Neuronal stem cell (in vitro differentiated cells): ENCODE measurements around the gene NAA15.

Experiments
- DNase-seq: peaks from one replicate; pipeline ENCODE4 v3.0.0-alpha.2; 2013; ENCODE audit warnings: low spot score
- H2AFZ ChIP-seq: one replicate; pipeline ENCODE4 v1.6.1; 2013; ENCODE audit warnings: mild to moderate bottlenecking, low read length, inconsistent platforms
- H2AK5ac ChIP-seq: 2 replicates; pipeline ENCODE4 v1.6.1; 2013; ENCODE audit warnings: low read depth, mild to moderate bottlenecking, inconsistent platforms, low read length, moderate library complexity, mixed read lengths
- H2BK120ac ChIP-seq: 2 replicates; pipeline ENCODE4 v1.6.1; 2013; ENCODE audit warnings: low read depth, mild to moderate bottlenecking, inconsistent platforms, low read length, moderate library complexity, mixed read lengths
- H2BK12ac ChIP-seq: one replicate; pipeline ENCODE4 v1.6.1; 2013; ENCODE audit warnings: low read length, inconsistent platforms
- H2BK15ac ChIP-seq: 2 replicates; pipeline ENCODE4 v1.6.1; 2013; ENCODE audit warnings: mild to moderate bottlenecking, low read length, inconsistent platforms, mixed read lengths
- H2BK5ac ChIP-seq: one replicate; pipeline ENCODE4 v1.6.1; 2013; ENCODE audit warnings: inconsistent platforms, mild to moderate bottlenecking, low read length, moderate library complexity
- H3K14ac ChIP-seq: one replicate; pipeline ENCODE4 v1.6.1; 2013; ENCODE audit warnings: low read length, inconsistent platforms
- H3K18ac ChIP-seq: 2 replicates; pipeline ENCODE4 v1.6.1; 2013; ENCODE audit warnings: low read length, inconsistent platforms
- H3K23ac ChIP-seq: 2 replicates; pipeline ENCODE4 v1.6.1; 2013; ENCODE audit warnings: low read depth, mild to moderate bottlenecking, mixed read lengths, low read length, inconsistent platforms; ENCODE audit not compliant: poor library complexity
- H3K27ac ChIP-seq: replicated peaks from 3 replicates; pipeline ENCODE4 v1.5.1; 2013; ENCODE audit warnings: low read length, inconsistent platforms
- H3K27me3 ChIP-seq, 3 experiments: 2 replicates each; pipeline ENCODE4 v1.6.1; 2013; ENCODE audit warnings: low read length in 3 of 3, mild to moderate bottlenecking in 2 of 3, inconsistent platforms in 1 of 3, low read depth in 1 of 3, mixed read lengths in 1 of 3, moderate library complexity in 1 of 3; ENCODE audit not compliant: control insufficient read depth in 3 of 3, insufficient read depth in 3 of 3
- H3K36me3 ChIP-seq, 2 donors: replicated peaks in 1 of 2; 2 replicates each; pipeline ENCODE4 v1.6.1; 2013; ENCODE audit warnings: low read length in 2 of 2; ENCODE audit not compliant: control insufficient read depth in 2 of 2, insufficient read depth in 2 of 2
- H3K4ac ChIP-seq: 2 replicates; pipeline ENCODE4 v1.6.1; 2013; ENCODE audit warnings: inconsistent platforms, mild to moderate bottlenecking, low read length, moderate library complexity
- H3K4me1 ChIP-seq, 2 donors: 1 replicate in 1 of 2; 2 replicates in 1 of 2; pipeline ENCODE4 v1.6.1; 2013; ENCODE audit warnings: low read length in 2 of 2, low read depth in 1 of 2; ENCODE audit not compliant: control insufficient read depth in 2 of 2, insufficient read depth in 1 of 2
- H3K4me2 ChIP-seq: one replicate; pipeline ENCODE4 v1.6.1; 2013; ENCODE audit warnings: mild to moderate bottlenecking, low read length, inconsistent platforms; ENCODE audit not compliant: insufficient read depth, poor library complexity, severe bottlenecking
- H3K4me3 ChIP-seq, 2 donors: 2 replicates each; pipeline ENCODE4 v1.5.1; 2013; ENCODE audit warnings: low read length in 2 of 2, mild to moderate bottlenecking in 2 of 2, inconsistent platforms in 1 of 2, moderate library complexity in 1 of 2
- H3K79me1 ChIP-seq: one replicate; pipeline ENCODE4 v1.6.1; 2013; ENCODE audit warnings: low read depth, mild to moderate bottlenecking, inconsistent platforms, low read length, moderate library complexity
- H3K9ac ChIP-seq: one replicate; pipeline ENCODE4 v1.6.1; 2013; ENCODE audit warnings: mild to moderate bottlenecking, low read depth, low read length, inconsistent platforms; ENCODE audit not compliant: poor library complexity
- H3K9me3 ChIP-seq, 2 donors: replicated peaks in 1 of 2; 2 replicates each; pipeline versions ENCODE3 to v1.6.1; 2013; ENCODE audit warnings: low read length in 2 of 2, mild to moderate bottlenecking in 2 of 2, inconsistent platforms in 1 of 2, low read depth in 1 of 2, mixed read lengths in 1 of 2, moderate library complexity in 1 of 2; ENCODE audit not compliant: control insufficient read depth in 2 of 2, insufficient read depth in 1 of 2
- H4K8ac ChIP-seq: one replicate; pipeline ENCODE4 v1.6.1; 2013; ENCODE audit warnings: low read depth, mild to moderate bottlenecking, inconsistent platforms, low read length, moderate library complexity
- H4K91ac ChIP-seq: one replicate; pipeline ENCODE4 v1.6.1; 2013; ENCODE audit warnings: low read length, low read depth, mild to moderate bottlenecking, inconsistent platforms; ENCODE audit not compliant: poor library complexity
- WGBS, 2 donors: extraction: QIAGEN DNeasy Blood & Tissue Kit; methylation state at CpG; one replicate each; pipeline ENCODE4 v1.1.7; 2013; ENCODE audit warnings: missing lambda C conversion rate in 2 of 2, mixed read lengths in 1 of 2; ENCODE audit not compliant: insufficient read length in 2 of 2, insufficient replicate concordance in 1 of 2; ENCODE audit errors: extremely low coverage in 2 of 2; 5-methylcytosine and 5-hydroxymethylcytosine counted together

NAA15 gene

DNA sequence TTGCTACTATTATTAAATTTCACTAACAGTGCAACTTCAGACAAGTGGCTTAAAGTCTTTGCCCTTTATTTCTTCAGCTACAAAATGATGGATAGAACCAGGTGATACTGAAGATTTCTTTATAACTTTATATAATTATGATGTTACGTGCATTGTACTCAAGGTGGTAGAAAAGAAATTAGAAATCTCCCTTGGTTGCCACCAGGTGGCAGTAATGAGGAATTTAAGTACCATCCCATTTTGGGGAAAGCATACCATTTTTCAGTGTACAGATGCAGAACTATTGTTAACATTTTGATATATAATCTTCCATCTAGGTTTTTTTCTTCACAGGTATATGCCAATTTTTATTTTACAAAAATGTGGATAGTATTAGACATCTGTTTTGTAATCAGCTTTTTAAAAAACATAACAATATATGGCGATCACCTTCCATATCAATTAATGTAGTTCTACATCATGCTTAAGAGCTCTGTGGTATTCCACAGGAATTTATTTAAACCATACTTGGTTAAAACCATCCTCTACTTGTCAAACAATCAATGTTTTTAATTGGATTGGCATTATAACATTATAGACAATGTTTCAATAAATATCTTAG, 114.9 kb downstream of the NAA15 start:
- no peak overlapping the region for H2AK5ac ChIP-seq
- H3K4me1 ChIP-seq: no peaks in the 10 kb centered on the region
- H2AFZ ChIP-seq: no peak overlapping the region
- no peak overlapping the region for H3K23ac ChIP-seq
- H3K14ac ChIP-seq: no peak overlapping the region
- H3K4me3 ChIP-seq: no peak overlapping the region
- H2BK12ac ChIP-seq: no peak overlapping the region
- no peak overlapping the region for H2BK15ac ChIP-seq
- no peak overlapping the region for H3K4me2 ChIP-seq
- no peaks in the 10 kb centered on the region for H3K27me3 ChIP-seq
- no peak for DNase-seq
- no peak overlapping the region for H2BK120ac ChIP-seq
- peaks cover 2 to 6% of the 10 kb centered on the region in 2 donors for H3K9me3 ChIP-seq
- H2BK5ac ChIP-seq: no peak overlapping the region
- H3K36me3 ChIP-seq: no peaks in the 10 kb centered on the region
- H3K9ac ChIP-seq: no peak overlapping the region
- no peak overlapping the region for H3K18ac ChIP-seq
- WGBS, 2 donors: no CpG with 5 or more reads among the region's 2 CpGs
- H4K91ac ChIP-seq: no peak overlapping the region
- no peak overlapping the region for H4K8ac ChIP-seq
- no peaks in the 10 kb centered on the region for H3K79me1 ChIP-seq
- H3K4ac ChIP-seq: no peak overlapping the region
- no peak overlapping the region for H3K27ac ChIP-seq

DNA sequence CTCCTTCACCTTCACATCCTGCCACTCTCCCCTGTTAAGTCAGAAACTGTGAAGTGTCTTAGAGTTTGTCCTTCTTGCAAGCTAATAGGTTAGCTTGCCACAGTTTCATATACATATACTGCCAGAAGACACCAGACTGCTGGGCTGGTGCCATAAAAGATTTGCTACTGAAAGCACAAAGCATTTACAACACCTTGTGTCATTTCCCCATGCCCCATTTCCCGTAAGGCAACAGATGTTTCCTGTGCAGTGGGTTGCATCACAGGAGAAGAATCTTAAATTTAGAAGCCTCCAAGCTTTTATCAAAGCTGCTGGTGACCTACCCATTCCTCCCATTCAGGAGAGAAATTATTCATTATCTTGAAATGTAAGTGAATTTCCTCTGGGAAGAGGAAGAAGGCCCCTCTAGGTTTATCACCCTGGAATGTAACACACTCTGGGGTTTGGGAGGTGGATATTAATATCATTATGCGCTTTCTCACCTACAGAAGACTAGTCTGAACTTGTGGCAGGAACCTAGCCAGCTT, 118.1 kb downstream of the NAA15 start:
- Histone ChIP-seq H3K9ac (no peak overlapping the region), H3K4me2 (no peak overlapping the region), H2AK5ac (no peak overlapping the region), H3K36me3 (no peaks in the 10 kb centered on the region), H4K8ac (no peak overlapping the region), H3K79me1 (no peaks in the 10 kb centered on the region), H3K14ac (no peak overlapping the region), H2BK120ac (no peak overlapping the region), H3K27ac (no peak overlapping the region), H3K9me3 (peaks cover 2 to 3% of the 10 kb centered on the region in 2 donors), H3K27me3 (no peaks in the 10 kb centered on the region), H2BK12ac (no peak overlapping the region), H3K4me3 (no peak overlapping the region), H2AFZ (no peak overlapping the region), H3K4ac (no peak overlapping the region), H3K23ac (no peak overlapping the region), H3K18ac (no peak overlapping the region), H3K4me1 (no peaks in the 10 kb centered on the region), H4K91ac (no peak overlapping the region), H2BK15ac (no peak overlapping the region), H2BK5ac (no peak overlapping the region)
- no CpG with 5 or more reads among the region's 2 CpGs for WGBS, 2 donors
- no peak for DNase-seq

DNA sequence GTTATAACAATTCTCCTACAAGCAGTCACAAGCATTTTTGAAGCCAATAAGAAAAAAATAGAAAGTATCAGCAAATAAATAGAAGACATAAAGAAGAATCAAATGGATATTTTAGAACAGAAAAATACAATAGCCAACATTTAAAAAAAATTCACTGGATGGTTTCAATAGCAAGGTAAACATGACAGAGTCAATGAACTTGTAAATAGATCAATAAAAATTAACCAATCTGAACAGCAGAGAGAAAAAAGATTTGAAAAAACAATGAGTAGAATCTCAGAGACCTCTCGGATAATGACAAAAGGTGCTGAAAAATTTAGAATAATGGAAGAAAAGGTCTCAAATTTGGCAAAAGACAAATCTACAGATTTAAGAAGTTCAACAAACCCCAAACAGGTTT, 119.3 kb downstream of the NAA15 start:
- Histone ChIP-seq H3K4me1 (no peaks in the 10 kb centered on the region), H3K79me1 (no peaks in the 10 kb centered on the region), H2BK5ac (no peak overlapping the region), H2BK12ac (no peak overlapping the region), H2AFZ (no peak overlapping the region), H4K8ac (no peak overlapping the region), H2AK5ac (no peak overlapping the region), H4K91ac (no peak overlapping the region), H2BK120ac (no peak overlapping the region), H3K4me3 (no peak overlapping the region), H3K4ac (no peak overlapping the region), H2BK15ac (no peak overlapping the region), H3K27ac (no peak overlapping the region), H3K9ac (no peak overlapping the region), H3K23ac (no peak overlapping the region), H3K27me3 (no peaks in the 10 kb centered on the region), H3K14ac (no peak overlapping the region), H3K9me3 (peaks cover under 1 to 2% of the 10 kb centered on the region in 2 donors), H3K4me2 (no peak overlapping the region), H3K18ac (no peak overlapping the region), H3K36me3 (no peaks in the 10 kb centered on the region)
- DNase-seq: no peak
- no CpG with 5 or more reads among the region's 1 CpG for WGBS, 2 donors

DNA sequence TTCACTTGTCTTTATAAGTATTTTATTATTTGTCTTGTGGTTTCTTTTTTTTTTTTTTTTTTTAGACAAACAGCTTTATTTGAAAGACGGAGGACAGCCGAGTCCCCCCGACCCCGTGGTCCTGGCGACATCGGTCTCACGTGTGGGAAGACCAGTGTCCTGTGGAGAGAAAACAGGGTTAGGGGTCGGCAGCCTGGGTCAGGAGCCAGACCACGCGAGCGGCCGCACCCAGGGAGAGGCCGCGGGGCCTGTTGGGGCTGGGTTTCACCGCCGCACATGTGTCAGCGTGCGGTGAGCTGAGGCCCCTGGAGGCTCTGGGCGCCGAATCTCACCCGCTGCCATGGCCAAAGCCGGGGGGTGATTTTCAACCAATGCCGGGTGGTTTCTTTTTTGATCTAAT, 134.8 kb downstream of the NAA15 start:
- Histone ChIP-seq H3K4me3 (no peak overlapping the region), H2AK5ac (no peak overlapping the region), H3K9me3 (peaks cover 5 to 39% of the 10 kb centered on the region in 2 donors), H3K79me1 (no peaks in the 10 kb centered on the region), H2BK5ac (no peak overlapping the region), H3K4ac (no peak overlapping the region), H3K27me3 (no peaks in the 10 kb centered on the region), H2AFZ (no peak overlapping the region), H3K36me3 (peaks cover 0 to 6% of the 10 kb centered on the region in 2 donors), H3K18ac (no peak overlapping the region), H2BK120ac (no peak overlapping the region), H3K9ac (no peak overlapping the region), H3K23ac (no peak overlapping the region), H2BK12ac (no peak overlapping the region), H3K4me1 (no peaks in the 10 kb centered on the region), H3K27ac (no peak overlapping the region), H3K14ac (no peak overlapping the region), H4K91ac (no peak overlapping the region), H2BK15ac (no peak overlapping the region), H4K8ac (no peak overlapping the region), H3K4me2 (no peak overlapping the region)
- WGBS, 2 donors: no CpG with 5 or more reads among the region's 23 CpGs
- no peak for DNase-seq
